HG02981 (cell line): ENCODE results near the gene SOAT2.
"Not testable (repeated sequence)": the region's sequence is repeated elsewhere in the genome, so short reads cannot be mapped to it uniquely, and the experiment has no call there.

Experiments used
- ATAC-seq: cut with Tn5 transposase; IDR thresholded peaks from one replicate; pipeline ENCODE4 v1.9.1; 2021; ENCODE audit warnings: mild to moderate bottlenecking, moderate library complexity; ENCODE audit not compliant: unreplicated experiment

SOAT2 gene

DNA sequence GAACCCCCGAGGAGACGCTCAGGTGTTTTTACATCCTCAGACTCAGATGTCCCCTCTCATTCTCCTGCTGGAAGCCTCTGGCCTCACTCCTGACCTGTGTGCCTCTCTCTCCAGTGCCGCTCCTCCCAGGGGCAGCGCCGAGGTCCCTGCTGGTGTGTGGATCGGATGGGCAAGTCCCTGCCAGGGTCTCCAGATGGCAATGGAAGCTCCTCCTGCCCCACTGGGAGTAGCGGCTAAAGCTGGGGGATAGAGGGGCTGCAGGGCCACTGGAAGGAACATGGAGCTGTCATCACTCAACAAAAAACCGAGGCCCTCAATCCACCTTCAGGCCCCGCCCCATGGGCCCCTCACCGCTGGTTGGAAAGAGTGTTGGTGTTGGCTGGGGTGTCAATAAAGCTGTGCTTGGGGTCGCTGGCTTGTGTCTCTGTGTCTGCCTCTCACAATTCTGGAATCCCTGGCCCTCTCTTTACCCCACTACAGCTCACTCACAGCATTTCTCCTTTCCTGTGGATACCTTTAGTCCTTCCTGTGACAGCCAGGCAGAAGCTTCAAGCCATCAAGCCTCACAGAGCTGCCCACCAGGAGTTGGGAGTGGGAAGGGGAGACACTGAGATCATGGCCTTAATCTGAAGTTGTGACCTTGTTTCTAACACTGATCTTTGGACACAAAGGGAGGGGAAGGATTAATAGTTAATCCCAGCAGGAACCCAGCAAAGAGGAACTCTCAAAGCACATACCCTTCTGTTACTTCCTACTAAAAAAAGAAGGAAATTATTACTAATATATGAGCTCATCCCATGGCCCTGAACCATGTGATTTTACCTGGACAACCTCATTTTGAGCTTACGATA lies 1.1 kb upstream of the SOAT2 start:
- no peak for ATAC-seq

- ATAC-seq, result no peak
Measured at GRCh38 chr12:53103860-53104305, 597 bp downstream of the SOAT2 start.

GRCh38 chr12:53105256-53105655 lies 2.0 kb downstream of the SOAT2 start:
- ATAC-seq, result no peak

- ATAC-seq, result no peak
Measured at GRCh38 chr12:53105712-53106439, 2.6 kb downstream of the SOAT2 start.

DNA sequence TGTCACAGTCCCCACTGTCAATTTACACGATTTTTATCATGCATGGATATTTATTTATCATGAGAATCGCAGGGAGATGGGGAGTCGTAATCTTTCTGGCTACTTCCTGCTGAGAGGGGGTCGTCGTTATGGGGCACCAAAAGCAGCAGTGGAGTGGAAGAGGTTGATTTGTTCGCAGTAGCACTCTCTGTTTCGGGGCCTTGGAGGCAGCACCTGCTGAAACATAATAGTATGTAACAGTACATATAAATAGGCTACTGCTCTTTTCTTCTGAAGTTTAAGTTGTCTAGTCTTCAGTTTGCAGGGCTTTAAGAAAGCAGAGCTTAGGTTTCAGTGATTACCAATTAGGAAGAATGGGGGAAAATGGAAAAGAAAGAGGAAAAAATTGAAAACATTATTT lies 3.8 kb downstream of the SOAT2 start:
- ATAC-seq, result no peak

- not testable (repeated sequence) for ATAC-seq
Measured at GRCh38 chr12:53112431-53112830, 9.1 kb downstream of the SOAT2 start.

DNA sequence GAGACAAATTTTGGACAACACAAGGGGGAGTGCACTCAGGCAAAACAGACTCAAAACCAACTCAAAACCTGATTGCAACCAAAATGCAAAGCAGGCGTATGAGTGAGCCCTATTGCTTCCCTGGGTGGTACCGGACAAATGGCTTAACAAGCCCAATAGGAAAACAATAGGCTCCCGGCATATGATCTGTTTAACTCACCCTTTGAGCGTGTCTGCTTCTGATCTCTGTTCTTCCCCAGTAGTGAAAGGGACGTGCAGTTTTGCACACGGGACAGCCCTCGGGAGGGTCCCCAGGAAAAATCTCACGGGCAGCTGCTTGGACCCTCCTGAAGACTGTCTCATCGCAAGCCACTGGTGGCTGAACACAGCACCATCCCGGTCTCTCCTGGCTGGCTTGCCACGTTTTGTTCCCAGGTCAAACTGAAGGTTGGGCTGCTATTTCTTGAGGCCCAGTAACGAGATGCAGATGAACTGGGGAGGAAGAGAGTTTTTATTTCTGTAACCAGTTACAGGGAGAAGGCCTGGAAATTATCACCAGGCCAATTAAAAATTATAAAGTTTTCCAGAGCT lies 9.9 kb downstream of the SOAT2 start:
- ATAC-seq, result no peak

- no peak for ATAC-seq
Measured at GRCh38 chr12:53113951-53114350, 10.7 kb downstream of the SOAT2 start.

GRCh38 chr12:53115112-53115890 lies 12.0 kb downstream of the SOAT2 start:
- ATAC-seq, result no peak

DNA sequence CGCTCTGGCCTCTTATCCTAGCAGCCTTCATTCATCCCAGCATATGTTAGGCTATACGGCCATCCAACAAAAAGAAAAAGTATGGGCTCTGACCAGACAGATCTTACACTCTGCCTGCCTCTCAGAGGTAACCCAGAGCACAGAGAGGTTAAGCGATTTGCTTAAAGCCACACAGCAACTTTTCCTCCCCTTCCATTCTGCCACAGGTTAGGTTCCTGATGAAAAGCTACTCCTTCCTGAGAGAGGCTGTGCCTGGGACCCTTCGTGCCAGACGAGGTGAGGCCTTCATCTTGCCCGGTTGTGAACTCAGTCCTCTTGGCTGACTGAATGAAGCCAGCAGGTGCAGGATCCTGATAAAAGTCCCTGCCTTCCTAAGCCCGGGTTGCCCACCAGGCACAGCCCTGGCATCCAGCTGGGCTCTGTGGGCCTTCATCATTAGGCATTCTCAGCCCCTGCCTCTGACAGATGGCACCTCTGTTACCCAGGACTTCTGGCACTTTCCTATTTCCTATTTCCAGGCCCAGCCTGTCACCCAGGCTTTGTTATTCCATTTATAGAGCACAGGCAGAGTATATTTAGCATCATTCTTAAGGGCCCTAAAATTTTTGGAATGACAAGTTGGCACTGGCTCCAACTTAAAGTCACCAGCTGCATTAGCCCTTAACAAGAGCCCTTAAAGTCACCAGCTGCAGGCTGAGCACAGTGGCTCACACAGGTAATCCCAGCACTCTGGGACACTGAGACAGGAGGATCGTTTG lies 12.8 kb downstream of the SOAT2 start:
- ATAC-seq, result no peak

DNA sequence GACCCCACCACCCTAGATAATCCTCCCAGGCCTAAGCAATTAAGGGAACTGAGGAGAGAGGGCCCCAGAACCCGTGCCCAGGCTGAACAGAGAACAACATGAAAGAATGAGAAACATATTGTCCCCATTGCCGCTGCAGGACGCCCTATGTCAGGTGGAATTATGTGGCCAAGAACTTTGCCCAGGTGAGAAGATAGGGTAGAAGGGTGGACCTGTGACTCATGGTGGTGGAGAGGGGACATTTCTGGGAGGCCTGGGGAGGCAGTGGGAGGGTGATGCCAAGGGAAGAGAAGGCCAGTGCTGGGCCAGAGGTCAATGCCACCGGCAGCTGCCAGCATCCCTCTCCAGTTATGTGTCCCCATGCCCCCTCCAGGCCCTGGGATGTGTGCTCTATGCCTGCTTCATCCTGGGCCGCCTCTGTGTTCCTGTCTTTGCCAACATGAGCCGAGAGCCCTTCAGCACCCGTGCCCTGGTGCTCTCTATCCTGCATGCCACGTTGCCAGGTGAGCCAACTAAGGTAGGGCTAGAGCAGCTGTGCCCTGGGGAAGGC lies 15.5 kb downstream of the SOAT2 start:
- ATAC-seq, result no peak

DNA sequence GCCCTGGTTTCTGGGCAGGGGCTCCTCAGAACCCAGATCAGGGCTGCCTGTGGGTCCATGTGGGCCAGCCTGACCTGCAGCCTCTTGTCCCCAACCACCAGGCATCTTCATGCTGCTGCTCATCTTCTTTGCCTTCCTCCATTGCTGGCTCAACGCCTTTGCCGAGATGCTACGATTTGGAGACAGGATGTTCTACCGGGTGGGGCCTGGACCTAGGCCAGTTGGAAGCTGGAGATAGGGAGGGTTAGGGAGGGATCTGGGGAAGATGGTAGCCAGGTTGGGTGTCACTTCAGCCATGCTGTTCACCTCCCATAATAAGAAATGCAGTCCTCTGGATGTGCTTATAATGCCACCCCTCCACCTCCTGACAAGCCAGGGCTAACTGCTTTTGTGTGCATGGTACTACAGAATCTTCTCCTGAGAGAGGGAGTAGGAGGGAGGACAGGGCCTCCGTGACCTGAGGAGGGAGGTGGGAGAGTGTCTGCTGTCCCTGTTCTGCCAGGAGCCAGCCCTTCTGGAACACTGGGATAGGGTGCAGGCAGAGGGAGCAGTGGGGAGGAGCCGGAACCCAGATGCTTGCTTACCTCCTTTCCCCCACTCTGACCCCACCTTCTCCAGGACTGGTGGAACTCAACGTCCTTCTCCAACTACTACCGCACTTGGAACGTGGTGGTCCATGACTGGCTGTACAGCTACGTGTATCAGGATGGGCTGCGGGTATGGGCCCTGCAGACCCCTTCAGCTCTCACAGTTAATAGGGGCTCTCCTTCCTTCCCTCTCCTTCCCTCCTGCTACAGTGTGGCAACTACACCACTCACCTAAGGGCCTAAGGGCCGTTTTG lies 17.6 kb downstream of the SOAT2 start:
- no peak for ATAC-seq

DNA sequence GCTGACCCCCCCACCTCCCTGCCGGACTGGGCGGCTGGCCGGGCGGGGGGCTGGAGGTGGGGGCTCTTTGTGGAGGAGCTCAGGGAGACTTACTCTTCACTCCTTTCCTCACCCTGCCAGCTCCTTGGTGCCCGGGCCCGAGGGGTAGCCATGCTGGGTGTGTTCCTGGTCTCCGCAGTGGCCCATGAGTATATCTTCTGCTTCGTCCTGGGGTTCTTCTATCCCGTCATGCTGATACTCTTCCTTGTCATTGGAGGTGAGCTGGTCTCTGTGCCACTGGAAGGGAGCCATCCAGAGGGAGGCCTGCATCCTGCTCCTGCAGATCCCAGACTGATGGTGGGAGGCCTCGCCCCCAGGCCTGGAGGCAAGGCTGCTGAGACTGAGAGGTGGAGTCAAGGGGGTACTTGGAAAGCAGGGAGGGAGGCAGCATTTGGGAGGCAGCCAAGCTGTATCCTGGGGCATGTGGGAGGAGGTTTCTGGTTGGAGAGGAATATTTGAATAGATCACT lies 19.7 kb downstream of the SOAT2 start:
- no peak for ATAC-seq

DNA sequence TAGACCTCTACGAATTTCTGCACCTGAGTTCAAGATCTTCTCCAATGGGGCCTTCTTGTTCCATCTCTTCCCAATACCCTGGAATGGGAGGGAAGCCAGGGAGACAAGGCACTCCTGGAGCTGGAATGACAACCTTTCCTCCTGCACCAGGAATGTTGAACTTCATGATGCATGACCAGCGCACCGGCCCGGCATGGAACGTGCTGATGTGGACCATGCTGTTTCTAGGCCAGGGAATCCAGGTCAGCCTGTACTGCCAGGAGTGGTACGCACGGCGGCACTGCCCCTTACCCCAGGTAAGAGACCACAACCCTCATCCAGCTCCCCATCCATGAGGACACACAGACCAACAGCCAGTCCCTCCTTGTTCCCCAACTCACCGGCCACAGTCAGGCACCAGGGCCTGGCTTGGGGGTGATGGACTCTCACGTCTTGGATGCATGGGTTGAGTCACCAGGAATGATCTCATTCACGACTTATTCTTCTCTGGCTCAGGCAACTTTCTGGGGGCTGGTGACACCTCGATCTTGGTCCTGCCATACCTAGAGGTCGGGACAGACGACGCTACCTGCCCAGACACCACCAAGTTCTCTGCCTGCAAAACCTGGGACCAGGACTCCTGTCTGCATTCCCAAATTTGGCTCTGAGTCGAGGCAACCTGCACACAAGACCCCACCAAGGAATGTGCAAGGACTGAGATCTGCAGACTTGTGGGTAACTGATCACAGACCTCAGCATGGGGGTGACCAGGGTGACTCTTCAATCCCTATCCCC lies 20.5 kb downstream of the SOAT2 start:
- no peak for ATAC-seq

GRCh38 chr12:53124352-53124723 lies 21.1 kb downstream of the SOAT2 start:
- no peak for ATAC-seq

DNA sequence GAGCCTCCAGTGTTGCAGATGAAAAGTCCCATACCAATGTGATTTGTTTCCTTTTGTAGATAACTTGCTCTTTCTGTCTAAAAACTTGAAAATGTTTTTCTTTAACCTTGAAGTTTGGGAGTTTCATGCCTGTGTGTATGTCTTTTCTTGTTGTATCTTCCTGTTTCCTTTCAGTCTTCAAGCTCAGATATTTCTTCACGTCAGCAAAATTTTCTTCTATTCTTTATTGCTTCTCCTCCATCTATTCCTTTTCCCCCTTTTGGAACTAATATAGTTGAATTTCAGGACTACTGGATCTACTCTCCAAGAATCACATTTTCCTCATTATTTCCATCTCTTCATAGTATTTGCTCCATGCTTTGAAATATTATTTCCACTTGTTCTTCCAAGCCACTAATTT lies 23.9 kb downstream of the SOAT2 start:
- ATAC-seq, result no peak

DNA sequence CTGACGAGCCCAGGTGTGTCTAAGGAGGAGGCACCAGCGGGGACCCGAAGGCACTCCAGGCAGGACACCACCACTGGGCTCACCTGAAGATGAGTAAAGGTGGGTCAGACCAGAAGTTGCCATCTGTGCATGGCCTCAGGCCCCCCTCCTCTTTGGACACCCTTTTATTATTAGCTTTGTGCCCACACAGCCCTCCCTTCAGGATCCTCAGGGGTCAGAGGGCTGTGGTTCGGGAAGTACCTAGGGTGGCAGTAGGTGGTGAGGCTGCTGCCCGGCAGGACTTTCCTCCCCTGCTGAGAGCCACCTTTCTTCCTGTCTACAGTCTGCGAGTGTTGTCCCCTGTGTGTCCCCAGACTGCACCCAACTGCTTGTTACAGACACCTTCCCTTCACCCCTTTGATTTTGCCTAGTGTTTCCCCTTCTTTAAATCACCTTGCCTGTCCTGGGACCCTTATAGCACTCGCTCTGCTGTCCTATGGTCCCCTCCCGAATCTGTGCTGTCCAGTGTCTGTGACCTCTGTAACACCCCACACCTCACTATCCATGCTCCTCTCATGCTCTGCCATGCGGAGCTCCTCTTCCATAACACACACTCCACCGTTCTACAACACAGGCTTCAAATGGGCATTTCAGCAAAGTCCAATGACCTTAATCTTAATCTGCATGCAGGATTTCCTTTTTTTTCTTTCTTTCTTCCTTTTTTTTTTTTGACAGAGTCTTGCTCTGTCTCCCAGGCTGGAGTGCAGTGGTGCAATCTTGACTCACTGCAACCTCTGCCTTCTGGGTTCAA lies 25.7 kb downstream of the SOAT2 start:
- ATAC-seq, result no peak
